ENCODE measurements around the gene SYT5.
"Not testable (repeated sequence)": the region's sequence is repeated elsewhere in the genome, so short reads cannot be mapped to it uniquely, and the experiment has no call there.

Gene SYT5

GRCh38 chr19:55166530-55167268, 13.4 kb downstream of the SYT5 start, which contains the start of gene DNAAF3:
DNAAF3 (minus strand) TSS chr19:55166613; CDS start chr19:55166413, 200 bp downstream.
- DNase-seq (ENCODE audit: low spot score): peak; percentile 100

- DNase-seq (ENCODE audit: low spot score): peak; percentile 81
Measured at GRCh38 chr19:55165952-55166529, 14.0 kb downstream of the SYT5 start.

GRCh38 chr19:55161571-55162322, 18.3 kb downstream of the SYT5 start:
- no peak for DNase-seq (ENCODE audit: low spot score)

- DNase-seq (ENCODE audit: low spot score): no peak
Measured at GRCh38 chr19:55160986-55161365, 19.1 kb downstream of the SYT5 start.

- DNase-seq (ENCODE audit: low spot score): peak; percentile 96
Measured at GRCh38 chr19:55160128-55160985, 19.7 kb downstream of the SYT5 start.

GRCh38 chr19:55158848-55159749, 21.0 kb downstream of the SYT5 start:
- DNase-seq (ENCODE audit: low spot score): no peak

- DNase-seq (ENCODE audit: low spot score): no peak
Measured at GRCh38 chr19:55158423-55158822, 21.7 kb downstream of the SYT5 start.

- DNase-seq (ENCODE audit: low spot score): no peak
Measured at GRCh38 chr19:55157064-55157908, 22.8 kb downstream of the SYT5 start, which contains the start of gene TNNI3. TNNI3 (minus strand) TSS chr19:55157732; CDS start chr19:55157589, 143 bp downstream.

- DNase-seq (ENCODE audit: low spot score): peak; percentile 65
Measured at GRCh38 chr19:55156202-55157063, 23.7 kb downstream of the SYT5 start.

GRCh38 chr19:55155784-55156183, 24.3 kb downstream of the SYT5 start:
- not testable (repeated sequence) for DNase-seq (ENCODE audit: low spot score)

GRCh38 chr19:55153652-55154264, 26.3 kb downstream of the SYT5 start:
- no peak for DNase-seq (ENCODE audit: low spot score)

GRCh38 chr19:55152017-55152416, 28.1 kb downstream of the SYT5 start:
- DNase-seq (ENCODE audit: low spot score): no peak

GRCh38 chr19:55149078-55150003, 30.7 kb downstream of the SYT5 start, which contains the start of gene TNNT1:
TNNT1 (minus strand) TSS chr19:55149206; CDS start chr19:55147157, 2,049 bp downstream.
- DNase-seq (ENCODE audit: low spot score): no peak

- DNase-seq (ENCODE audit: low spot score): no peak
Measured at GRCh38 chr19:55147545-55148251, 32.4 kb downstream of the SYT5 start.

GRCh38 chr19:55146705-55147273, 33.3 kb downstream of the SYT5 start:
- DNase-seq (ENCODE audit: low spot score): no peak

- DNase-seq (ENCODE audit: low spot score): peak; percentile 54
Measured at GRCh38 chr19:55146078-55146704, 33.9 kb downstream of the SYT5 start.

All from GM03348 (cell line).